Panc1 (cell line): ENCODE data around the gene CD300LG. TPM values are rescaled to one million over a fixed set of nuclear protein-coding genes. Genes with fewer than 3 reads are reported as not detected.

Experiments used
- ATAC-seq: fragments of 200-7000 bp; cut with Tn5 transposase; 2 replicates; pipeline ENCODE4 v1.9.1; 2020; ENCODE audit warnings: mild to moderate bottlenecking, moderate library complexity
- BruUV-seq: library from RNA; stranded (reverse); fragments of 400-500 nt; replicated peaks from 2 replicates; lab custom pipeline; 2021; lab: Mats Ljungman, UMichigan
- CTCF ChIA-PET: fragments of 300-600 bp; sonication (Branson Sonifier 250); formaldehyde crosslinking; loops from one replicate; lab custom pipeline; 2022; ENCODE audit warnings: antibody characterized with exemption; lab: Charles Lee
- POLR2A ChIA-PET: fragments of 300-600 bp; sonication (Branson Sonifier 250); formaldehyde crosslinking; loops from one replicate; lab custom pipeline; 2022; ENCODE audit warnings: antibody characterized with exemption; lab: Charles Lee
- DNase-seq: peaks from one replicate; pipeline ENCODE4 v3.0.0-alpha.2; 2010; ENCODE audit warnings: low read depth, low spot score
- H3K27ac ChIP-seq: 2 replicates; pipeline ENCODE4 v1.5.1; 2011; ENCODE audit warnings: mild to moderate bottlenecking, low read length, inconsistent platforms
- H3K27me3 ChIP-seq: fragments of 200-500 bp; sonication (Bioruptor generic); 2 replicates; pipeline ENCODE4 v1.6.0; 2014; ENCODE audit warnings: low read length, inconsistent platforms; ENCODE audit not compliant: control insufficient read depth, insufficient read depth
- H3K36me3 ChIP-seq: fragments of 200-500 bp; sonication (Bioruptor generic); 2 replicates; pipeline ENCODE4 v1.5.1; 2014; ENCODE audit warnings: inconsistent platforms, mild to moderate bottlenecking, low read length, moderate library complexity; ENCODE audit not compliant: control insufficient read depth, insufficient read depth
- H3K4me1 ChIP-seq: 2 replicates; pipeline ENCODE4 v1.5.1; 2011; ENCODE audit warnings: inconsistent platforms, mild to moderate bottlenecking, low read length, moderate library complexity; ENCODE audit not compliant: control insufficient read depth, insufficient read depth
- H3K4me3 ChIP-seq, 2 experiments: 2 replicates each; pipeline ENCODE4 v1.5.1; 2011 to 2012; ENCODE audit warnings: low read depth in 2 of 2, low read length in 2 of 2, mild to moderate bottlenecking in 2 of 2, inconsistent platforms in 1 of 2, moderate library complexity in 1 of 2
- H3K9me3 ChIP-seq: fragments of 200-500 bp; sonication (Bioruptor generic); 2 replicates; pipeline ENCODE4 v1.5.1; 2014; ENCODE audit warnings: low read depth, mild to moderate bottlenecking, inconsistent platforms, low read length, moderate library complexity; ENCODE audit not compliant: control insufficient read depth, insufficient read depth
- POLR2AphosphoS5 ChIP-seq: IDR thresholded peaks from 2 replicates; pipeline ENCODE4 v1.6.1; 2012; ENCODE audit warnings: mild to moderate bottlenecking, low read depth, low read length, moderate library complexity
- SIN3A ChIP-seq: IDR thresholded peaks from 2 replicates; pipeline ENCODE4 v1.6.1; 2012; ENCODE audit warnings: low read depth, mild to moderate bottlenecking, low read length, moderate library complexity, borderline replicate concordance; ENCODE audit not compliant: insufficient read depth
- TCF7L2 ChIP-seq: IDR thresholded peaks from 2 replicates; pipeline ENCODE4 v1.6.1; 2011; ENCODE audit warnings: mild to moderate bottlenecking, low read depth, low read length, inconsistent platforms
- in situ Hi-C: cut with HindIII; loops from 2 replicates; pipeline ENCODE4 v1.10.0; 2016; ENCODE audit warnings: low sequenced_read_pairs, low pct_unique_long_range_greater_than_20kb
- intact Hi-C: fragments of 100-400 bp; cut with micrococcal nuclease; formaldehyde crosslinking; loops from one replicate; pipeline ENCODE4 v1.10.0; 2022; ENCODE audit not compliant: unreplicated experiment
- total RNA-seq: library from RNA; stranded (reverse); gene quantifications from one replicate; pipeline ENCODE4 v1.2.1, GENCODE V29; 2021; ENCODE audit not compliant: unreplicated experiment
- TF ChIP-seq, protein P1 (sequence below), 2 experiments: IDR thresholded peaks; 2 replicates each; pipeline ENCODE4 v1.6.1; 2011 to 2012; ENCODE audit warnings: low read depth in 2 of 2, control low read depth in 1 of 2, low read length in 1 of 2, mild to moderate bottlenecking in 1 of 2, moderate library complexity in 1 of 2; ENCODE audit not compliant: insufficient read depth in 1 of 2
- TF ChIP-seq, protein P2 (sequence below): fragments of 450-650 bp; IDR thresholded peaks from 2 replicates; pipeline ENCODE4 v1.5.1; 2017; ENCODE audit warnings: mild to moderate bottlenecking

Gene CD300LG
- total RNA-seq, 1 experiment from 2014 or later: not detected

DNA sequence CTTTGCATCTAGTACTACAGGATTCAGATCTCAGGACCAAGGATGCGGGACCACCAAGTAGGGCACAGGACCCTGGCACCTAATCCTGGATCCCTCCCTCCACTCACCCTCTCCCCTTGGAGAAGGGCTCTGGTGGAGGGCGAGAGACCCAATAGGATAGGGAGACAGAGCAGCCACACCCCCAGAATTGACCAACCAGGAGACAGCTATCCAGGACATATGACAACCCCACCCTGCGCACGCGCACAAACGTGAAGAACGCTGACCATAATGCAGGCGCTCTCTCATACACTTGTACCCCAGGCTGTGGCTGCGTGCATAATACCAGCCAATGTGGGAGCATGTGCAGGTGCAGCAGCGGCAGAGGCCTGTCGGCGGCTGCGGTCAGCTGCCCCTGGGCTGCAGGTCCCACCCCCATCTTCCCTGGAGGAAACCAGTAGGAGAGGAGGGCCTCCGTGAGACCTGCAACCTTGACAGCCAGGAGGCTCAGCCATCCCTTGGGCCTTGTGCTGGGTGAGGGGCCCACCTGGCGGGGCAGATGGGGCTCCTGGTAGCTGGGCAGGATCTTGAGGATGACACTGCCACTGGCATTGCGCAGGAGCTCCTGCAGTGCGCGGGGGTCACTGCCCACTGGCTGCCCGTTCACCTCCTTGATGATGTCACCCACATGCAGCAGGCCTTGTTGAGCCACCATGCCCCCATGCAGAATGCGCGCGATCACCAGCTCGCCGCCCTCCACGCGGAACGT, 35.0 kb downstream of the CD300LG start:
- ATAC-seq (no peak), DNase-seq (no peak)
- no peaks in the 10 kb centered on the region for H3K36me3 ChIP-seq
- no peaks in the 10 kb centered on the region for H3K4me1 ChIP-seq
- BruUV-seq: no TSS peak
- intact Hi-C loops: no loop called here
- H3K4me3 ChIP-seq: no peak overlapping the region
- in situ Hi-C loops: no loop called here
- no peaks in the 10 kb centered on the region for H3K27me3 ChIP-seq
- POLR2A ChIA-PET: no interaction called here
- CTCF ChIA-PET: no interaction called here
- no peaks in the 10 kb centered on the region for H3K9me3 ChIP-seq
- TF ChIP-seq TCF7L2: no peak
- TF ChIP-seq SIN3A: no peak
- TF ChIP-seq POLR2AphosphoS5: no peak
- TF ChIP-seq, protein P1, sequence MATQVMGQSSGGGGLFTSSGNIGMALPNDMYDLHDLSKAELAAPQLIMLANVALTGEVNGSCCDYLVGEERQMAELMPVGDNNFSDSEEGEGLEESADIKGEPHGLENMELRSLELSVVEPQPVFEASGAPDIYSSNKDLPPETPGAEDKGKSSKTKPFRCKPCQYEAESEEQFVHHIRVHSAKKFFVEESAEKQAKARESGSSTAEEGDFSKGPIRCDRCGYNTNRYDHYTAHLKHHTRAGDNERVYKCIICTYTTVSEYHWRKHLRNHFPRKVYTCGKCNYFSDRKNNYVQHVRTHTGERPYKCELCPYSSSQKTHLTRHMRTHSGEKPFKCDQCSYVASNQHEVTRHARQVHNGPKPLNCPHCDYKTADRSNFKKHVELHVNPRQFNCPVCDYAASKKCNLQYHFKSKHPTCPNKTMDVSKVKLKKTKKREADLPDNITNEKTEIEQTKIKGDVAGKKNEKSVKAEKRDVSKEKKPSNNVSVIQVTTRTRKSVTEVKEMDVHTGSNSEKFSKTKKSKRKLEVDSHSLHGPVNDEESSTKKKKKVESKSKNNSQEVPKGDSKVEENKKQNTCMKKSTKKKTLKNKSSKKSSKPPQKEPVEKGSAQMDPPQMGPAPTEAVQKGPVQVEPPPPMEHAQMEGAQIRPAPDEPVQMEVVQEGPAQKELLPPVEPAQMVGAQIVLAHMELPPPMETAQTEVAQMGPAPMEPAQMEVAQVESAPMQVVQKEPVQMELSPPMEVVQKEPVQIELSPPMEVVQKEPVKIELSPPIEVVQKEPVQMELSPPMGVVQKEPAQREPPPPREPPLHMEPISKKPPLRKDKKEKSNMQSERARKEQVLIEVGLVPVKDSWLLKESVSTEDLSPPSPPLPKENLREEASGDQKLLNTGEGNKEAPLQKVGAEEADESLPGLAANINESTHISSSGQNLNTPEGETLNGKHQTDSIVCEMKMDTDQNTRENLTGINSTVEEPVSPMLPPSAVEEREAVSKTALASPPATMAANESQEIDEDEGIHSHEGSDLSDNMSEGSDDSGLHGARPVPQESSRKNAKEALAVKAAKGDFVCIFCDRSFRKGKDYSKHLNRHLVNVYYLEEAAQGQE (IDR thresholded peaks at IDR 0.05; ENCODE audit: insufficient read depth in 1 of 2, low read depth in 2 of 2, low read length in 1 of 2): no peak
- TF ChIP-seq, protein P2, sequence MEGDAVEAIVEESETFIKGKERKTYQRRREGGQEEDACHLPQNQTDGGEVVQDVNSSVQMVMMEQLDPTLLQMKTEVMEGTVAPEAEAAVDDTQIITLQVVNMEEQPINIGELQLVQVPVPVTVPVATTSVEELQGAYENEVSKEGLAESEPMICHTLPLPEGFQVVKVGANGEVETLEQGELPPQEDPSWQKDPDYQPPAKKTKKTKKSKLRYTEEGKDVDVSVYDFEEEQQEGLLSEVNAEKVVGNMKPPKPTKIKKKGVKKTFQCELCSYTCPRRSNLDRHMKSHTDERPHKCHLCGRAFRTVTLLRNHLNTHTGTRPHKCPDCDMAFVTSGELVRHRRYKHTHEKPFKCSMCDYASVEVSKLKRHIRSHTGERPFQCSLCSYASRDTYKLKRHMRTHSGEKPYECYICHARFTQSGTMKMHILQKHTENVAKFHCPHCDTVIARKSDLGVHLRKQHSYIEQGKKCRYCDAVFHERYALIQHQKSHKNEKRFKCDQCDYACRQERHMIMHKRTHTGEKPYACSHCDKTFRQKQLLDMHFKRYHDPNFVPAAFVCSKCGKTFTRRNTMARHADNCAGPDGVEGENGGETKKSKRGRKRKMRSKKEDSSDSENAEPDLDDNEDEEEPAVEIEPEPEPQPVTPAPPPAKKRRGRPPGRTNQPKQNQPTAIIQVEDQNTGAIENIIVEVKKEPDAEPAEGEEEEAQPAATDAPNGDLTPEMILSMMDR: no peak
- no peak overlapping the region for H3K27ac ChIP-seq

DNA sequence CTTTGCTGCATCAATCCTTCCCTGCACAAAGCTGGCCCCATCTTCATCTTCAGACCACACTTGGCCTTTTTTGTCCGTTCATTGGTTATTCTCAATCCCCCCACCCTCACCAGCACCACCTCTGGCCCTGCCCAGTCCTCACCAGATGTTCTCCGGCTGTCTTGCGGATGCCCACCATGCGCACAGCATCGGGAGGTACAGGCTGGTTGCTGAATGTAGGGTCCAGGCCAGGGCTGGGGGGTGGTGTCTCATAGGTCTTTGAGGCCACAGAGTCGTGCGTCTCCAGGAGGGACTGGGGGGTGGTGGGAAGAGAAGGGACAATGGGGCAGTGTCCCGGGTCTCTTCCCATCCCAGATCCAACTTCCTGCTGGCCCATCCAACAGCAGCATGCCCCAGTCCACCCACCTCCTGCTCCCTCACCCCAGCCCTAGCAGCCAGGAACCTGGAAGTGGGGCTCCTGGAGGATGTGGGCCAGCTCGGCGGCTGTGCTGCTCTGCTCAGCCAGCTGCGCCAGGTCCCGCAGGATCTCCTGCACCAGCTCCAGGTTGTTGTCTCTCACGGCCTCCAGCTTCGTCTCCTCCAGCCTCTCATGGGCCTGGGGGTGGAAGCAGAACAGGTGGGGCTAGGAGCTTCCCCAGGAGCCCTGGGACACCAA, 35.9 kb downstream of the CD300LG start:
- TF ChIP-seq SIN3A: no peak
- TF ChIP-seq, protein P1 (IDR thresholded peaks at IDR 0.05; ENCODE audit: insufficient read depth in 1 of 2, low read depth in 2 of 2, low read length in 1 of 2): no peak
- no peak for TF ChIP-seq POLR2AphosphoS5
- no peak for TF ChIP-seq TCF7L2
- TF ChIP-seq, protein P2: no peak
- POLR2A ChIA-PET: no interaction called here
- no peak overlapping the region for H3K4me3 ChIP-seq
- no peak for DNase-seq
- H3K27ac ChIP-seq: no peak overlapping the region
- H3K27me3 ChIP-seq: no peaks in the 10 kb centered on the region
- no TSS peak for BruUV-seq
- H3K36me3 ChIP-seq: no peaks in the 10 kb centered on the region
- no peaks in the 10 kb centered on the region for H3K9me3 ChIP-seq
- no peaks in the 10 kb centered on the region for H3K4me1 ChIP-seq
- intact Hi-C loops: no loop called here
- no peak for ATAC-seq
- in situ Hi-C loops: no loop called here
- CTCF ChIA-PET: no interaction called here
